OCI-LY1 (cell line): ENCODE measurements around the gene PFKFB2.

Experiments used
- H2AFZ ChIP-seq: fragments of 200-600 bp; sonication (generic), shearing (Covaris generic); 2 replicates; pipeline ENCODE4 v1.6.0; 2014; ENCODE audit warnings: antibody characterized with exemption, mild to moderate bottlenecking, low read length
- H3F3A ChIP-seq: fragments of 200-600 bp; sonication (generic), shearing (Covaris generic); 2 replicates; pipeline ENCODE4 v1.6.0; 2014; ENCODE audit warnings: mild to moderate bottlenecking, antibody characterized with exemption, low read length, moderate library complexity; ENCODE audit not compliant: insufficient read depth
- H3K27ac ChIP-seq: fragments of 200-600 bp; sonication (generic); 2 replicates; pipeline ENCODE4 v1.5.1; 2014; ENCODE audit warnings: low read length, mixed run types, mild to moderate bottlenecking, low read depth; ENCODE audit not compliant: poor library complexity, severe bottlenecking
- H3K27me3 ChIP-seq: fragments of 200-600 bp; sonication (generic); 2 replicates; pipeline ENCODE4 v1.6.0; 2014; ENCODE audit warnings: antibody characterized with exemption, mild to moderate bottlenecking, low read length, moderate library complexity; ENCODE audit not compliant: insufficient read depth
- H3K36me3 ChIP-seq: fragments of 200-600 bp; sonication (generic); 2 replicates; pipeline ENCODE4 v1.6.1; 2014; ENCODE audit warnings: mild to moderate bottlenecking, antibody characterized with exemption, low read length, moderate library complexity, mixed read lengths; ENCODE audit not compliant: insufficient read depth
- H3K4me1 ChIP-seq: fragments of 200-600 bp; sonication (generic); 2 replicates; pipeline ENCODE4 v1.5.1; 2014; ENCODE audit warnings: mild to moderate bottlenecking, low read length, moderate library complexity; ENCODE audit not compliant: insufficient read depth, severe bottlenecking
- H3K4me2 ChIP-seq: fragments of 200-600 bp; sonication (generic), shearing (Covaris generic); 2 replicates; pipeline ENCODE4 v1.6.1; 2014; ENCODE audit warnings: low read length
- H3K4me3 ChIP-seq: fragments of 200-600 bp; sonication (generic); 2 replicates; pipeline ENCODE4 v1.5.1; 2014; ENCODE audit warnings: low read length, low read depth, mild to moderate bottlenecking, mixed read lengths; ENCODE audit not compliant: poor library complexity, severe bottlenecking
- H3K79me2 ChIP-seq: fragments of 200-600 bp; shearing (Covaris generic); 2 replicates; pipeline ENCODE4 v1.6.1; 2016; ENCODE audit warnings: mixed run types, low read length, mixed read lengths; ENCODE audit not compliant: insufficient read depth
- H3K9ac ChIP-seq: fragments of 200-600 bp; sonication (generic), shearing (Covaris generic); 2 replicates; pipeline ENCODE4 v1.6.1; 2014; ENCODE audit warnings: mild to moderate bottlenecking, low read length, mixed read lengths
- H3K9me2 ChIP-seq: fragments of 200-600 bp; sonication (generic), shearing (Covaris generic); 2 replicates; pipeline ENCODE4 v1.6.1; 2014; ENCODE audit warnings: low read depth, mild to moderate bottlenecking, low read length, mixed read lengths
- H3K9me3 ChIP-seq: fragments of 200-600 bp; shearing (Covaris generic); 2 replicates; pipeline ENCODE4 v1.6.1; 2014; ENCODE audit warnings: low read length, mixed read lengths
- H4K20me1 ChIP-seq: fragments of 200-600 bp; sonication (generic), shearing (Covaris generic); 2 replicates; pipeline ENCODE4 v1.6.0; 2016; ENCODE audit warnings: mild to moderate bottlenecking, low read length; ENCODE audit not compliant: insufficient read depth
- EZH2 ChIP-seq: fragments of 200-600 bp; sonication (generic), shearing (Covaris generic); IDR thresholded peaks from 2 replicates; pipeline ENCODE4 v1.8.0; 2017; ENCODE audit warnings: borderline replicate concordance, mixed run types, mild to moderate bottlenecking, antibody characterized with exemption, low read length, moderate library complexity, mixed read lengths
- TF ChIP-seq, protein P1 (sequence below): fragments of 200-600 bp; sonication (generic), shearing (Covaris generic); IDR thresholded peaks from 2 replicates; pipeline ENCODE4 v1.5.1; 2017; ENCODE audit warnings: mild to moderate bottlenecking, antibody characterized with exemption, low read length, moderate library complexity, mixed read lengths

Gene PFKFB2

DNA sequence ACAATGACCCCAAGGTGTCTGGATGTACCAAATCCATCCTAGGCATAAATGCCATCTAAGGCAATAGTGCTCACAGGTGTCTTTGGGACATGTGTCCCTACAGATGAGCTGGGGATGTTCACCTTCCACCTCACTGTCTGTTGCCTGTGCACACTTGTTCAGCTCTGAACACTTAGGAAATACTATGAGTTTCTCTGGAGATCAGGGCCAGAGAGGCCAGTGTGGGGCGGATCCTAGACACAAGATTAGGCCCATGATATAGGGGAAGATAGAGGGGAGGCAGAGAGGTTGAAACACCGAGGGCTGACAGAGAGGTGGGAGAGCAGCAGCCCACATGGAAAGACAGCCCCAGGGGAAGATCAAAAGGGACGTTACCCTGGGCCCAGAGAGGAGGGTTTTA, 46.2 kb upstream of the PFKFB2 start:
- no peak overlapping the region for H3K9ac ChIP-seq
- H3K27me3 ChIP-seq: no peaks in the 10 kb centered on the region; the same call in 1 of the 2 replicates
- no peaks in the 10 kb centered on the region for H3K9me2 ChIP-seq
- H3K4me1 ChIP-seq: no peaks in the 10 kb centered on the region
- H3K79me2 ChIP-seq: no peaks in the 10 kb centered on the region
- H3F3A ChIP-seq: no peaks in the 10 kb centered on the region
- H3K27ac ChIP-seq: no peak overlapping the region
- H3K36me3 ChIP-seq: no peaks in the 10 kb centered on the region
- H3K4me3 ChIP-seq: no peak overlapping the region
- no peak for TF ChIP-seq EZH2
- TF ChIP-seq, protein P1, sequence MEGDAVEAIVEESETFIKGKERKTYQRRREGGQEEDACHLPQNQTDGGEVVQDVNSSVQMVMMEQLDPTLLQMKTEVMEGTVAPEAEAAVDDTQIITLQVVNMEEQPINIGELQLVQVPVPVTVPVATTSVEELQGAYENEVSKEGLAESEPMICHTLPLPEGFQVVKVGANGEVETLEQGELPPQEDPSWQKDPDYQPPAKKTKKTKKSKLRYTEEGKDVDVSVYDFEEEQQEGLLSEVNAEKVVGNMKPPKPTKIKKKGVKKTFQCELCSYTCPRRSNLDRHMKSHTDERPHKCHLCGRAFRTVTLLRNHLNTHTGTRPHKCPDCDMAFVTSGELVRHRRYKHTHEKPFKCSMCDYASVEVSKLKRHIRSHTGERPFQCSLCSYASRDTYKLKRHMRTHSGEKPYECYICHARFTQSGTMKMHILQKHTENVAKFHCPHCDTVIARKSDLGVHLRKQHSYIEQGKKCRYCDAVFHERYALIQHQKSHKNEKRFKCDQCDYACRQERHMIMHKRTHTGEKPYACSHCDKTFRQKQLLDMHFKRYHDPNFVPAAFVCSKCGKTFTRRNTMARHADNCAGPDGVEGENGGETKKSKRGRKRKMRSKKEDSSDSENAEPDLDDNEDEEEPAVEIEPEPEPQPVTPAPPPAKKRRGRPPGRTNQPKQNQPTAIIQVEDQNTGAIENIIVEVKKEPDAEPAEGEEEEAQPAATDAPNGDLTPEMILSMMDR: no peak
- no peaks in the 10 kb centered on the region for H3K9me3 ChIP-seq
- no peaks in the 10 kb centered on the region for H4K20me1 ChIP-seq
- no peak overlapping the region for H3K4me2 ChIP-seq
- H2AFZ ChIP-seq: no peak overlapping the region

DNA sequence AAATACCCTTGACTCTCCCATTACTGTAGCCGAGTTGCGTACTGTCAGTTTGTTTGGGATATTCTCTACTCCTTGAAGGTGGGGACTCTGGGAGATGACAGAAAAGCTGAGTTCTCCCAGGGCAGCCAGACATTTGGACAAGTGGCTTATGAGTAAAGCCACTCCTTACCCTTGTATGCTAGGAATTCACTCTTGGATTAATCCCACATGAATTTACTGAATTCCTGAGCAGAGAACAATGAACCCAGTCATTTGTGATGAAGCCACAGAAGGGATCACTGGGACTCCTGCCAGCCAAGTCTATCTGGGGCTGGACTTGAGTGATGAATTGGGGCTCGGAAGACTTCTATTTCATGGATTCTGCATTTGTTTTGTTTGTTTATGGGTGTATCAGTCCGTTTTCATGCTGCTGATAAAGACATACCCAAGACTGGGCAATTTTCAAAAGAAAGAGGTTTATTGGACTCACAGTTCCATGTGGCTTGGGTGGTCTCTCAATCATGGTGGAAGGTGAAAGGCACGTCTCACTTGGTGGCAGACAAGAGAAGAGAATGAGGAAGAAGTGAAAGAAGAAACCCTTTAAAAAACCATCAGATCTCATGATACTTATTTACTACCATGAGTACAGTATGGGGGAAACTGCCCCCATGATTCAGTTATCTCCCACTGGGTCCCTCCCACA, 45.6 kb upstream of the PFKFB2 start:
- H3K36me3 ChIP-seq: no peaks in the 10 kb centered on the region
- no peak overlapping the region for H3K27ac ChIP-seq
- H3K9me2 ChIP-seq: no peaks in the 10 kb centered on the region
- TF ChIP-seq, protein P1: no peak
- no peak for TF ChIP-seq EZH2
- no peaks in the 10 kb centered on the region for H4K20me1 ChIP-seq
- no peak overlapping the region for H3K9ac ChIP-seq
- H3K4me1 ChIP-seq: no peaks in the 10 kb centered on the region
- no peaks in the 10 kb centered on the region for H3F3A ChIP-seq
- H3K9me3 ChIP-seq: no peaks in the 10 kb centered on the region
- no peak overlapping the region for H3K4me2 ChIP-seq
- H3K4me3 ChIP-seq: no peak overlapping the region
- no peaks in the 10 kb centered on the region for H3K79me2 ChIP-seq
- no peaks in the 10 kb centered on the region; the same call in 1 of the 2 replicates for H3K27me3 ChIP-seq
- no peak overlapping the region for H2AFZ ChIP-seq

DNA sequence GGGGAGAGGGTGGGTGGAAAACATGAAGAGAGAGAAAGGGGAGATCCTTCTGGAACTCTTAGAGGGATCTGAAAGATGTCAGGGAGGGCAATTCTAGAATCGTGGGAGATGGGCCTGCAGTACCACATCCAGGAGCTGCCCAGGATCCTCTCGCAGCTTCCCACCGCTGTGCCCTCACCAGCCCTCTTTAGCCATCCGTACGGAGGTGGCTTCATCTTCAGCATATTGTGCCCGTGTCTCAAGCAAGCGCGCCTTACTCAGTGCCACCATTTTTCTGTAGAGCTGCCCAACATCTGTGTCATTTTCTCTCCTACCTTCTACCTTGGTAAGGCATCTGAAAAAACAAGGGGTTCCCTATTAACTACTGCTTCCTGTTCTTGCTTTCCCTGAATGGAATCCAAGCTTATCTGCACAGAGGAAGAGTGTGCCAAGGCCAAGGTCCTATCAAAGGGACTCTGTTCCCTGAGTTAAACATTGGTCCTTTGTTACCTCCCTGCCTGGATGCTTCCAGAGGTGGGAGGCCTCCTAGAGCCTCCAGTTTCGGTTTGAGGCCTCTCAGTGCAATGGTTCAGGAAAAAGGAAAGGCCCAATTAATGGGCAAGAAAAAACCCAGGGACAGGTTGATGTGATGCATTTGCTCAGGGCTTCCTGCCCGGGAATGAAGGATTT, 43.8 kb upstream of the PFKFB2 start:
- Histone ChIP-seq H3K27ac (no peak overlapping the region), H3K9me3 (no peaks in the 10 kb centered on the region), H3K4me3 (no peak overlapping the region), H3K79me2 (no peaks in the 10 kb centered on the region), H3K4me1 (no peaks in the 10 kb centered on the region), H3K27me3 (no peaks in the 10 kb centered on the region; the same call in 1 of the 2 replicates), H3K9ac (no peak overlapping the region), H3K36me3 (no peaks in the 10 kb centered on the region), H3K9me2 (no peaks in the 10 kb centered on the region), H3F3A (no peaks in the 10 kb centered on the region), H4K20me1 (no peaks in the 10 kb centered on the region), H2AFZ (no peak overlapping the region), H3K4me2 (no peak overlapping the region)
- TF ChIP-seq EZH2: no peak
- TF ChIP-seq, protein P1: no peak
